Endodermal cell (in vitro differentiated cells): ENCODE measurements around the gene KANSL1L. TPM values are rescaled to one million over a fixed set of nuclear protein-coding genes. Genes with fewer than 3 reads are reported as not detected.
"Not testable (repeated sequence)": the region's sequence is repeated elsewhere in the genome, so short reads cannot be mapped to it uniquely, and the experiment has no call there.

ENCODE experiments used
- DNase-seq: peaks from one replicate; pipeline ENCODE4 v3.0.0-alpha.2; 2017
- H3K27ac ChIP-seq: 2 replicates; pipeline ENCODE4 v1.5.1; 2013; ENCODE audit warnings: mild to moderate bottlenecking, low read depth, low read length, moderate library complexity
- H3K27me3 ChIP-seq: 2 replicates; pipeline ENCODE4 v1.6.1; 2013; ENCODE audit warnings: mild to moderate bottlenecking, low read length, moderate library complexity; ENCODE audit not compliant: insufficient read depth, control insufficient read depth, poor library complexity, severe bottlenecking
- H3K36me3 ChIP-seq: 2 replicates; pipeline ENCODE4 v1.7.0; 2013; ENCODE audit warnings: mild to moderate bottlenecking, low read length, moderate library complexity; ENCODE audit not compliant: control insufficient read depth, insufficient read depth
- H3K4me1 ChIP-seq: one replicate; pipeline ENCODE4 v1.7.0; 2013; ENCODE audit warnings: low read length; ENCODE audit not compliant: control insufficient read depth, insufficient read depth
- H3K4me3 ChIP-seq: 2 replicates; pipeline ENCODE4 v1.5.1; 2013; ENCODE audit warnings: mild to moderate bottlenecking, low read length, moderate library complexity
- H3K9ac ChIP-seq: 2 replicates; pipeline ENCODE4 v1.6.1; 2013; ENCODE audit warnings: mild to moderate bottlenecking, low read length, moderate library complexity; ENCODE audit not compliant: poor library complexity, severe bottlenecking; ENCODE audit errors: extremely low read depth
- H3K9me3 ChIP-seq: 2 replicates; pipeline ENCODE4 v1.6.1; 2013; ENCODE audit warnings: mild to moderate bottlenecking, low read length, moderate library complexity; ENCODE audit not compliant: control insufficient read depth
- H3K27ac Mint-ChIP-seq: 2 replicates; pipeline ENCODE4 v1.8.0; 2020; ENCODE audit warnings: mixed read lengths
- H3K27me3 Mint-ChIP-seq: 2 replicates; pipeline ENCODE4 v1.8.0; 2021; ENCODE audit warnings: mild to moderate bottlenecking, mixed read lengths; ENCODE audit not compliant: insufficient read depth
- H3K36me3 Mint-ChIP-seq: 2 replicates; pipeline ENCODE4 v1.8.0; 2020; ENCODE audit warnings: low read depth, mixed read lengths
- H3K4me1 Mint-ChIP-seq: 2 replicates; pipeline ENCODE4 v1.8.0; 2020; ENCODE audit warnings: mixed read lengths
- H3K4me3 Mint-ChIP-seq: 2 replicates; pipeline ENCODE4 v1.8.0; 2020; ENCODE audit warnings: mild to moderate bottlenecking, moderate library complexity, mixed read lengths
- H3K9me3 Mint-ChIP-seq: 2 replicates; pipeline ENCODE4 v1.8.0; 2020; ENCODE audit warnings: mild to moderate bottlenecking, mixed read lengths
- CTCF ChIP-seq: fragments of 200-600 bp; sonication (generic); conservative IDR thresholded peaks from 2 replicates; pipeline ENCODE4 v1.5.0; 2021; ENCODE audit warnings: antibody characterized with exemption, mild to moderate bottlenecking
- WGBS, 2 experiments: methylation state at CpG; one replicate each; pipeline versions ENCODE4 v1.1.5 to v1.1.7; 2013; ENCODE audit warnings: missing lambda C conversion rate in 2 of 2, mixed read lengths in 1 of 2; ENCODE audit not compliant: insufficient coverage in 1 of 2, insufficient read length in 1 of 2; 5-methylcytosine and 5-hydroxymethylcytosine counted together
- total RNA-seq, 2 donors: library from RNA; stranded (reverse); fragmentation: NEBNext Ultra II Directional in 1 of 2; extraction: Animal tissue kit (Norgen Biotek cat#: 25700) in 1 of 2; gene quantifications; 2 replicates in 1 of 2; 3 replicates in 1 of 2; pipeline ENCODE4 v1.2.1, GENCODE V29; 2021

The KANSL1L gene
- total RNA-seq, 2 donors from 2014 or later: 26.6 to 31.3 TPM

DNA sequence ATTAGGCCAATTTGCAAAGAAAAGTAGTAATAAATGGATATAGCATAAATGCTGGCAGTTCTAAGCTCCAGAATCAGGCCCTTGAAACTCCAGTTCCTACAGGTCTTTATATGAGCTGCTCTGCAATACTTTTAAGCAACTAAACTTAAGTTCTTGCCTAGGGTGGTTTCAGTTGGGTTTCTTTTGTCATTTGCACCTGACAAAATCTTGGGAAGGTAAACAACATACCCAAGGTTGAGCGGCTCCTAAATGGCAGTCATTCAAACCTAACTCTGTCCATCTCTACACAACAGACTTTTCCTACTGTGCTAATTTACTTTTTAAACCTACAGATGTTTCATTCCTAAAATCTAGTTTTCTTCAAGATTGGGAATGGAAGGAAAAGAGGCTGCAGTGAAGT, 9.3 kb upstream of the KANSL1L start:
- Mint-ChIP-seq H3K9me3 (peaks cover 41% of the 10 kb centered on the region), H3K4me3 (no peak overlapping the region), H3K36me3 (peaks cover 18% of the 10 kb centered on the region), H3K27ac (peak overlapping the region; percentile 57), H3K4me1 (peaks cover 43% of the 10 kb centered on the region), H3K27me3 (no peaks in the 10 kb centered on the region)
- no peak for DNase-seq
- H3K36me3 ChIP-seq: no peaks in the 10 kb centered on the region
- 86% methylated on average over 1 of the region's 1 CpG; no CpG with 5 or more reads in 1 of the 2 experiments for WGBS, 2 experiments
- H3K4me1 ChIP-seq: peaks cover 15% of the 10 kb centered on the region
- TF ChIP-seq CTCF: no peak
- no peak overlapping the region for H3K9ac ChIP-seq
- no peaks in the 10 kb centered on the region for H3K27me3 ChIP-seq
- H3K27ac ChIP-seq: no peak overlapping the region
- peak overlapping the region; percentile 25 for H3K4me3 ChIP-seq
- peaks cover 39% of the 10 kb centered on the region for H3K9me3 ChIP-seq

DNA sequence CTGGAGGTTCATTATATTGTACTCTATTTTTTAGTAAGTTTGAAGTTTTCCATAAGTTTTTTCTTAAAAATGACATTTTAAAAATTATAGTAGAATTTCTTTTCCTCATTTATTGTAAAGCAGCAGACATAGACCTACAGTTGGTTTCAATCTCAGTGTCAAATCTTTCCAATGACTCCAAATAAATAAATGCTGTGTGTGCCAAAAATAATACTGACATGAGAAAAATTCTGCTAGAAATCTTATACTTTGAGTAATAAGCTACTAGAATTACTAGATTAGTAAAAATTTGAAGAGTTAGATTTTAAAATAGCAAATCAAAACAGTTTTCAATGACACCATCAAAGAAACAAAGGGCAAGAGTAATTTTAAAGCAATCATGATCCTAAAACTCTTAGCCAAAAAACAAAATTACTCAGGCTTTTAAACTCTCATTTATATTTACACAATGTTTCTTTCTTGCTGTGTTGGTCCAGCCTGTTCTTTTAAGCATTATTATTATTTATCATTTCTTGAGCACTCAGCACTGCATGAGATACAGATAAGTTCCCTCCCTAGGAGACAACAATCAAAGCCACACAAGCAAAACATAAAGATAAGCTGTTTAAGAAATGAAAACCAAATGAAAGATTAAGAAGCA, 8.3 kb upstream of the KANSL1L start:
- peaks cover 29% of the 10 kb centered on the region for H3K9me3 ChIP-seq
- H3K36me3 ChIP-seq: no peaks in the 10 kb centered on the region
- Mint-ChIP-seq H3K27me3 (no peaks in the 10 kb centered on the region), H3K4me3 (no peak overlapping the region), H3K4me1 (peaks cover 43% of the 10 kb centered on the region), H3K9me3 (peaks cover 31% of the 10 kb centered on the region), H3K36me3 (peaks cover 16% of the 10 kb centered on the region), H3K27ac (peak overlapping the region; percentile 57)
- no peaks in the 10 kb centered on the region for H3K27me3 ChIP-seq
- H3K4me3 ChIP-seq: peak overlapping the region; percentile 25
- TF ChIP-seq CTCF: no peak
- peaks cover 15% of the 10 kb centered on the region for H3K4me1 ChIP-seq
- DNase-seq: no peak
- no peak overlapping the region for H3K9ac ChIP-seq
- H3K27ac ChIP-seq: no peak overlapping the region

DNA sequence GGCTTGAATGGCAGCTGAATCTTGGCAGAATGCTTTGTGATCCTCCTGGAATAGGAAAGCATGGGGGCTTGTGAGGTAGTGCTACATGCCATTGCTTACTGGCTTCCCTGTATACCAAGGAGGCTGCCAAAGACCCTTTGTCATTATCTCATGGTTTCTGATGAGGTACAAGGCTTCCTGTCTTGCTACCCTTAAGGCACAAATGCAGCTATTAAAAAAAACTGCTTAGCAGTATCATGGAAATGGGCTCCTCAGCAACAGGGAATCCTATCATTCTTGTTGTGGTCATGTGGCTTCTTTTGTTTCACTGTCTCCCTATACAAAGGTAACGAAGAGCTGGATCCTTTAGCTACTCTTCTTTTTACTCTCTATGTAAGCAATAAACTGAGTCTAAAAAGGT, 6.6 kb upstream of the KANSL1L start:
- Mint-ChIP-seq H3K4me1 (peaks cover 44% of the 10 kb centered on the region), H3K27me3 (no peaks in the 10 kb centered on the region), H3K36me3 (peaks cover 4% of the 10 kb centered on the region), H3K27ac (peak overlapping the region; percentile 75), H3K9me3 (peaks cover 14% of the 10 kb centered on the region), H3K4me3 (no peak overlapping the region)
- H3K4me1 ChIP-seq: peaks cover 15% of the 10 kb centered on the region
- H3K36me3 ChIP-seq: no peaks in the 10 kb centered on the region
- H3K4me3 ChIP-seq: no peak overlapping the region
- H3K9ac ChIP-seq: no peak overlapping the region
- H3K9me3 ChIP-seq: peaks cover 16% of the 10 kb centered on the region
- 73% methylated on average over 1 of the region's 1 CpG; no CpG with 5 or more reads in 1 of the 2 experiments for WGBS, 2 experiments
- TF ChIP-seq CTCF: no peak
- H3K27ac ChIP-seq: no peak overlapping the region
- no peaks in the 10 kb centered on the region for H3K27me3 ChIP-seq
- peak; percentile 64 for DNase-seq

DNA sequence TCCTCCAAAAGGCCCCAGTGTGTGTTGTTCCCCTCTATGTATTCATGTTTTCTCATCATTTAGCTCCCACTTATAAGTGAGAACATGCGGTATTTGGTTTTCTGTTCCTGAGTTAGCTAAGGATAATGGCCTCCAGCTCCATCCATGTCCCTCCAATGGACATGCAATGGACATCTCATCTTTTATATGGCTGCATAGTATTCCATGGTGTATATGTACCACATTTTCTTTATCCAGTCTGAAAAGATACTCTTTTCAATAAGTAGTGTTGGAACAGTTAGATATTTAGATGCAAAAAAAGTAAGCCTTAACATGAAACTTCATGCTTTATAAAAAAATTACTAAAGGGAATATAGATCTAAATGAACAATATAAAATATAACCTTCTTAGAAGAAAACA, 5.9 kb upstream of the KANSL1L start:
- H3K4me1 ChIP-seq: peaks cover 15% of the 10 kb centered on the region
- not testable (repeated sequence) for H3K27me3 Mint-ChIP-seq, H3K9me3 Mint-ChIP-seq, H3K27me3 ChIP-seq, H3K4me3 Mint-ChIP-seq, H3K9me3 ChIP-seq, DNase-seq, H3K4me3 ChIP-seq, H3K27ac ChIP-seq, H3K36me3 Mint-ChIP-seq, H3K9ac ChIP-seq, H3K36me3 ChIP-seq, H3K27ac Mint-ChIP-seq
- H3K4me1 Mint-ChIP-seq: peaks cover 45% of the 10 kb centered on the region
- WGBS, 2 experiments: 83 to 94% methylated on average over 1 of the region's 1 CpG
